IMR-90 (cell line): ENCODE results near the gene SEMA4F. TPM values are rescaled to one million over a fixed set of nuclear protein-coding genes. Genes with fewer than 3 reads are reported as not detected.

Source experiments
- ATAC-seq: fragments of 200-7000 bp; cut with Tn5 transposase; 2 replicates; pipeline ENCODE4 v1.9.1; 2020; ENCODE audit warnings: low read depth, mild to moderate bottlenecking, moderate library complexity
- BruUV-seq: library from RNA; stranded (reverse); fragments of 400-500 nt; replicated peaks from 2 replicates; lab custom pipeline; 2021; lab: Mats Ljungman, UMichigan
- CTCF ChIA-PET: fragments of 300-600 bp; formaldehyde crosslinking; extraction: SDS; loops from one replicate; lab custom pipeline; 2021; ENCODE audit warnings: antibody characterized with exemption; lab: Yijun Ruan, JAX
- POLR2A ChIA-PET: fragments of 300-600 bp; sonication (Branson Sonifier 250); formaldehyde crosslinking; loops from one replicate; lab custom pipeline; 2022; ENCODE audit warnings: antibody characterized with exemption; ENCODE audit not compliant: unreplicated experiment; lab: Charles Lee
- DNase-seq: peaks from one replicate; pipeline ENCODE4 v3.0.0; 2013
- H2AFZ ChIP-seq: replicated peaks from 2 replicates; pipeline ENCODE3; 2013; ENCODE audit warnings: low read length, mild to moderate bottlenecking; ENCODE audit not compliant: poor library complexity
- H2AK5ac ChIP-seq: 2 replicates; pipeline ENCODE4 v1.6.1; 2013; ENCODE audit warnings: low read depth, low read length, inconsistent platforms
- H2AK9ac ChIP-seq: replicated peaks from 2 replicates; pipeline ENCODE3; 2013; ENCODE audit warnings: mild to moderate bottlenecking, low read depth, low read length, moderate library complexity; ENCODE audit not compliant: poor library complexity
- H2BK120ac ChIP-seq: 2 replicates; pipeline ENCODE4 v1.6.1; 2013; ENCODE audit warnings: low read depth, low read length, inconsistent platforms
- H2BK15ac ChIP-seq: 3 replicates; pipeline ENCODE4 v1.6.1; 2013; ENCODE audit warnings: low read depth, low read length, inconsistent platforms
- H2BK20ac ChIP-seq: 2 replicates; pipeline ENCODE4 v1.6.1; 2013; ENCODE audit warnings: low read depth, mild to moderate bottlenecking, inconsistent platforms, low read length, moderate library complexity
- H2BK5ac ChIP-seq: 2 replicates; pipeline ENCODE4 v1.6.1; 2013; ENCODE audit warnings: mild to moderate bottlenecking, low read depth, low read length, inconsistent platforms; ENCODE audit not compliant: poor library complexity, severe bottlenecking
- H3K14ac ChIP-seq: replicated peaks from 2 replicates; pipeline ENCODE4 v1.6.1; 2013; ENCODE audit warnings: low read depth, low read length, inconsistent platforms
- H3K18ac ChIP-seq: 2 replicates; pipeline ENCODE4 v1.6.1; 2013; ENCODE audit warnings: low read depth, low read length, control low read depth
- H3K23ac ChIP-seq: 2 replicates; pipeline ENCODE4 v1.6.1; 2013; ENCODE audit warnings: low read depth, low read length, inconsistent platforms
- H3K27ac ChIP-seq: 2 replicates; pipeline ENCODE4 v1.5.1; 2013; ENCODE audit warnings: mild to moderate bottlenecking, control low read depth, low read length; ENCODE audit not compliant: insufficient read depth
- H3K27me3 ChIP-seq: 2 replicates; pipeline ENCODE4 v1.6.1; 2013; ENCODE audit warnings: low read length; ENCODE audit not compliant: control insufficient read depth, insufficient read depth
- H3K36me3 ChIP-seq: 2 replicates; pipeline ENCODE4 v1.6.1; 2013; ENCODE audit warnings: low read length, mixed read lengths; ENCODE audit not compliant: control insufficient read depth, insufficient read depth
- H3K4ac ChIP-seq: 2 replicates; pipeline ENCODE4 v1.6.1; 2013; ENCODE audit warnings: low read depth, low read length, inconsistent platforms
- H3K4me1 ChIP-seq: 2 replicates; pipeline ENCODE4 v1.6.1; 2013; ENCODE audit warnings: low read length, mixed read lengths; ENCODE audit not compliant: control insufficient read depth, insufficient read depth
- H3K4me2 ChIP-seq: 2 replicates; pipeline ENCODE4 v1.6.1; 2013; ENCODE audit warnings: low read depth, mild to moderate bottlenecking, control low read depth, low read length, moderate library complexity
- H3K4me3 ChIP-seq: 2 replicates; pipeline ENCODE4 v1.5.1; 2013; ENCODE audit warnings: low read depth, mild to moderate bottlenecking, control low read depth, low read length, moderate library complexity; ENCODE audit not compliant: insufficient read depth
- H3K56ac ChIP-seq: 2 replicates; pipeline ENCODE4 v1.6.1; 2013; ENCODE audit warnings: low read length, inconsistent platforms; ENCODE audit not compliant: insufficient read depth; ENCODE audit errors: extremely low read depth
- H3K79me1 ChIP-seq, 2 experiments: 2 replicates each; pipeline ENCODE4 v1.6.1; 2013; ENCODE audit warnings: low read length in 2 of 2, inconsistent platforms in 1 of 2, low read depth in 1 of 2
- H3K9ac ChIP-seq: 2 replicates; pipeline ENCODE4 v1.6.1; 2013; ENCODE audit warnings: low read depth, low read length, control low read depth
- H3K9me1 ChIP-seq: 2 replicates; pipeline ENCODE4 v1.6.1; 2013; ENCODE audit warnings: low read length, inconsistent platforms; ENCODE audit not compliant: insufficient read depth
- H3K9me3 ChIP-seq: 2 replicates; pipeline ENCODE4 v1.6.1; 2013; ENCODE audit warnings: low read length; ENCODE audit not compliant: control insufficient read depth, insufficient read depth
- H4K20me1 ChIP-seq: 2 replicates; pipeline ENCODE4 v1.6.1; 2013; ENCODE audit warnings: low read length, inconsistent platforms; ENCODE audit not compliant: insufficient read depth
- H4K5ac ChIP-seq: 2 replicates; pipeline ENCODE4 v1.6.1; 2013; ENCODE audit warnings: mild to moderate bottlenecking, low read depth, low read length, control low read depth
- H4K8ac ChIP-seq, 2 experiments: 2 replicates each; pipeline ENCODE4 v1.6.1; 2013; ENCODE audit warnings: low read depth in 2 of 2, low read length in 2 of 2, control low read depth in 1 of 2, inconsistent platforms in 1 of 2
- H4K91ac ChIP-seq: 2 replicates; pipeline ENCODE4 v1.6.1; 2013; ENCODE audit warnings: low read depth, low read length, inconsistent platforms; ENCODE audit not compliant: insufficient read depth
- BHLHE40 ChIP-seq: fragments of 150-350 bp; IDR thresholded peaks from 2 replicates; pipeline ENCODE4 v1.6.1; 2016; ENCODE audit warnings: mild to moderate bottlenecking, low read depth, low read length
- CEBPB ChIP-seq: IDR thresholded peaks from 2 replicates; pipeline ENCODE4 v1.6.1; 2012; ENCODE audit warnings: low read depth, low read length, improper control_type of control experiment
- ELK1 ChIP-seq: fragments of 150-350 bp; IDR thresholded peaks from 2 replicates; pipeline ENCODE4 v1.6.1; 2016; ENCODE audit warnings: low read depth, mild to moderate bottlenecking, low read length, moderate library complexity, borderline replicate concordance
- FOS ChIP-seq: fragments of 150-350 bp; IDR thresholded peaks from 2 replicates; pipeline ENCODE4 v1.6.1; 2016; ENCODE audit warnings: low read depth, low read length
- MAZ ChIP-seq: IDR thresholded peaks from 2 replicates; pipeline ENCODE4 v1.6.1; 2012; ENCODE audit warnings: low read depth, mild to moderate bottlenecking, low read length, improper control_type of control experiment, moderate library complexity, borderline replicate concordance
- MXI1 ChIP-seq: IDR thresholded peaks from 2 replicates; pipeline ENCODE4 v1.6.1; 2012; ENCODE audit warnings: low read depth, mild to moderate bottlenecking, low read length, moderate library complexity, borderline replicate concordance
- NFE2L2 ChIP-seq: fragments of 150-350 bp; IDR thresholded peaks from 2 replicates; pipeline ENCODE4 v1.6.1; 2016; ENCODE audit warnings: low read depth, mild to moderate bottlenecking, low read length
- POLR2A ChIP-seq: IDR thresholded peaks from 2 replicates; pipeline ENCODE4 v1.6.1; 2012; ENCODE audit warnings: mild to moderate bottlenecking, low read depth, low read length
- RCOR1 ChIP-seq: IDR thresholded peaks from 2 replicates; pipeline ENCODE4 v1.6.1; 2012; ENCODE audit warnings: mild to moderate bottlenecking, low read length, improper control_type of control experiment; ENCODE audit not compliant: insufficient replicate concordance
- dilution Hi-C: fragments of 300-500 bp; cut with HindIII; formaldehyde crosslinking; loops from one replicate; pipeline ENCODE4 v1.14.3; 2018; ENCODE audit warnings: low sequenced_read_pairs; ENCODE audit not compliant: unreplicated experiment
- in situ Hi-C: fragments of 300-500 bp; cut with MboI; formaldehyde crosslinking; loops from 3 replicates; pipeline ENCODE4 v1.14.3; 2019; ENCODE audit warnings: low sequenced_read_pairs, inconsistent platforms, mixed read lengths
- intact Hi-C: fragments of 100-400 bp; cut with micrococcal nuclease; formaldehyde crosslinking; loops from 2 replicates; pipeline ENCODE4 v1.10.0; 2022
- polyA plus RNA-seq, 3 experiments: library from polyadenylated mRNA; depleted of rRNA; stranded (reverse); fragments of >200 nt; gene quantifications; 2 replicates each; pipeline ENCODE4 v1.2.3, GENCODE V29; 2012; ENCODE audit warnings: low replicate concordance in 1 of 3
- total RNA-seq: library from RNA; depleted of rRNA; stranded (reverse); fragments of >200 nt; gene quantifications from 2 replicates; pipeline ENCODE4 v1.2.3, GENCODE V29; 2012

Gene SEMA4F
- total and polyA plus RNA-seq, 2 of the 4 experiments (the other 2 are of a cell fraction) = 4.7 to 7.5 TPM

- in situ Hi-C loops = loop anchor here (25.0 kb wide), 2 partner anchors 719 to 919 kb away; no protein-coding TSS in a partner anchor
These were observed 39.2 kb downstream of the SEMA4F start for GRCh38 chr2:74693213-74693612.

More at GRCh38 chr2:74693213-74693612, 39.2 kb downstream of the SEMA4F start:
- H2BK20ac ChIP-seq = no peak overlapping the region
- H4K5ac ChIP-seq = no peak overlapping the region
- H3K4me1 ChIP-seq = peaks cover 19% of the 10 kb centered on the region
- no peak overlapping the region for H2BK120ac ChIP-seq
- 0 out of 2 replicates have a peak, but pooled peaks cover 2% of the 10 kb centered on the region for H3K27me3 ChIP-seq
- H4K8ac ChIP-seq = no peak overlapping the region
- no peak for ATAC-seq
- H4K20me1 ChIP-seq = no peaks in the 10 kb centered on the region
- H2BK15ac ChIP-seq = no peak overlapping the region
- H3K36me3 ChIP-seq = no peaks in the 10 kb centered on the region
- dilution Hi-C loops (no loop called here), intact Hi-C loops (loop anchor here (5.0 to 10.0 kb wide), 3 partner anchors 169 to 934 kb away; no protein-coding TSS in a partner anchor)
- H3K79me1 ChIP-seq = no peaks in the 10 kb centered on the region
- H2AK9ac ChIP-seq = no peak overlapping the region
- POLR2A ChIA-PET = no interaction called here
- no peak overlapping the region for H3K9ac ChIP-seq
- H3K9me3 ChIP-seq = no peaks in the 10 kb centered on the region
- H3K4me2 ChIP-seq = no peak overlapping the region
- H2AK5ac ChIP-seq = no peak overlapping the region
- no peak for TF ChIP-seq BHLHE40
- TF ChIP-seq MXI1 = no peak
- TF ChIP-seq NFE2L2 = no peak
- TF ChIP-seq MAZ = no peak
- no peak for TF ChIP-seq ELK1
- no peak for TF ChIP-seq CEBPB
- TF ChIP-seq POLR2A = no peak
- no peak for TF ChIP-seq RCOR1
- TF ChIP-seq FOS = no peak
- H3K56ac ChIP-seq = no peak overlapping the region
- H3K9me1 ChIP-seq = no peaks in the 10 kb centered on the region; the same call in 1 of the 2 replicates
- CTCF ChIA-PET = no interaction called here
- DNase-seq = no peak
- no peak overlapping the region for H3K27ac ChIP-seq
- H3K18ac ChIP-seq = no peak overlapping the region
- no peak overlapping the region for H3K23ac ChIP-seq
- no peak overlapping the region for H3K14ac ChIP-seq
- H4K91ac ChIP-seq = no peak overlapping the region
- no TSS peak for BruUV-seq
- H2BK5ac ChIP-seq = no peak overlapping the region
- H2AFZ ChIP-seq = no peak overlapping the region
- no peak overlapping the region for H3K4ac ChIP-seq
- H3K4me3 ChIP-seq = no peak overlapping the region
